HG03521 (cell line): ENCODE results near the gene ABCD2.
"Not testable (repeated sequence)": the region's sequence is repeated elsewhere in the genome, so short reads cannot be mapped to it uniquely, and the experiment has no call there.

Source experiments
- ATAC-seq: cut with Tn5 transposase; IDR thresholded peaks from one replicate; pipeline ENCODE4 v1.9.1; 2021; ENCODE audit warnings: mild to moderate bottlenecking, moderate library complexity; ENCODE audit not compliant: unreplicated experiment

Gene ABCD2

GRCh38 chr12:39544211-39544610, 75.4 kb downstream of the ABCD2 start:
- ATAC-seq, result not testable (repeated sequence)

- ATAC-seq, result no peak
These were observed 78.1 kb downstream of the ABCD2 start for GRCh38 chr12:39541471-39541870.

GRCh38 chr12:39538679-39539104, 80.9 kb downstream of the ABCD2 start:
- no peak for ATAC-seq

DNA sequence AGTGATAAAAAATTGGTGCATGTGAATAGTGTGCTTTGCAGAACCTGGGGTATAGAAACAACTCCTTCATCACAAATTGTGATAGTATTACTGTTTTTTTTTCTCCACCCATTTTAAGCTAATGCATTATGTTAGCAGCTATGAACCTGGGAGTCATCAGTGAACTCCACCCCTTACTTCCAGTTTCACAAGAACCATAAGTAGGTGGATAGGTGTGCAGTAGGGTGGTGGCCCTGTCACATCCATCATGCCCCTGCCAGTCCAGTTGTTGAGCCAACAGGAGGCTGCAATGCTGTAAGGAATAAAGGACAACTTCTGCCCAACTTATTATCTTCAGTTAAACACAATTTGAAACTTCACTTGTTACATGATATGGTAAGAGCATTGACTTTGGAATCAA, 85.7 kb downstream of the ABCD2 start:
- ATAC-seq, result no peak

GRCh38 chr12:39532448-39532847, 87.2 kb downstream of the ABCD2 start:
- ATAC-seq, result no peak

DNA sequence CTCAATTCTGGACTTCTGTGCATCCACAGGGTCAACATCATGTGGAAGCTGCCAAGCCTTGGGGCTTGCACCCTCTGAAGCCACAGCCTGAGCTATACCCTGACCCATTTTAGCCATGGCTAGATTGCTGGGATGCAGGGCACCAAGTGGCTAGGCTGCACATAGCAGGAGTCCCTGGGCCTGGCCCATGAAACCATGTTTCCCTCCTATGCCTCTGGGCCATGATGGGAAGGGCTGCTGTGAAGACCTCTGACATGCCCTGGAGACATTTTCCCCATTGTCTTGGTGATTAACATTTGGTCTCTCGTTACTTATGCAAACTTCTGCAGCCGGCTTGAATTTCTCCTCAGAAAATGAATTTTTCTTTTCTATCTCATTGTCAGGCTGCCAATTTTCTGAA, 92.6 kb downstream of the ABCD2 start:
- ATAC-seq, result no peak

DNA sequence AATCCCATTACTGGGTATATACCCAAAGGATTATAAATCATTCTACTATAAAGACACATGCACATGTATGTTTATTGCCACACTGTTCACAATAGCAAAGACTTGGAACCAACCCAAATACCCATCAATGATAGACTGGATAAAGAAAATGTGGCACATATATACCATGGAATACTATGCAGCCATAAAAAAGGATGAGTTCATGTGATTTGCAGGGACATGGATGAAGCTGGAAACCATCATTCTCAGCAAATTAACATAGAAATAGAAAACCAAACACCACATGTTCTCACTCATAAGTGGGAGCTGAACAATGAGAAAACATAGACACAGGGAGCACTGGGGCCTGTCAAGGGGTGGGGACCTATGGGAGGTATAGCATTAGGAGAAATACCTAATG, 97.4 kb downstream of the ABCD2 start:
- ATAC-seq, result not testable (repeated sequence)

DNA sequence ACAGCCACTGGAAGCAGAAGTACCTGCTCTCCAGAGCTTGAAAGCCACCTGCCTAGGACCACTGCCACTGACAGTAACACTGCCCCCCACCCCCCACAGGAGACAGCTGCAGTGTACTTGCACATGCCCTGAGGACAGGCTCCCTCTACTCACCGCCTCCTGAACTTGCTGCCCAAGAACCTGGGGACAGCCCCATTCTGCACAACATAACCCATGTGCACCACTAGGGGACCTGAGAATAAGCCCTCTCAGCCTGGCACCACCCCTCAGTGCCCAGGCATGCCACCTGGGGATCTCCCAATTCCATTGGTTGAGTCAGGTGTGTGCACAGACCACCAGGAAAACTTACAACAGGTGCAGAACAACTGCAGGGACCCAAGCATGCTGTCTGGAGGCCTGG, 109.6 kb downstream of the ABCD2 start:
- ATAC-seq, result no peak

GRCh38 chr12:39505554-39505953, 114.0 kb downstream of the ABCD2 start:
- ATAC-seq, result no peak

DNA sequence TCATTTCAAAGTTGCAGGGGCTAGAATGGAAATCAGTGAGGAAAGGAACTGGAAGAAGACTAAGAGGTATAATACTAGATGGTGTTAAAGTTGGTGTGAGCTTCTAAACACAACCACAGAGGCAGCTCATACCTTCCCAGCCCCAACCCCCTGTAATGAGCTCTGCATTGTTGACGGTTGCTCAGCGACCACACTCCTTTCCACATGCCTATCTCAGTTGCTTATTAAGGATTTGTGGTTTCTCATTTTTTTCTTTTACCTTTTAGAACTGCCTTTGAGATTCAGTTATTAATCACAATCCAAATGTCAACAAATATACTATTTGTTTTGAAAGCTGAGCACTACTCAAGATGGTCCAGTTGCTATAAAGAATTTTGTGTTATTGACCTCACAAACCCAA, 114.6 kb downstream of the ABCD2 start:
- no peak for ATAC-seq

DNA sequence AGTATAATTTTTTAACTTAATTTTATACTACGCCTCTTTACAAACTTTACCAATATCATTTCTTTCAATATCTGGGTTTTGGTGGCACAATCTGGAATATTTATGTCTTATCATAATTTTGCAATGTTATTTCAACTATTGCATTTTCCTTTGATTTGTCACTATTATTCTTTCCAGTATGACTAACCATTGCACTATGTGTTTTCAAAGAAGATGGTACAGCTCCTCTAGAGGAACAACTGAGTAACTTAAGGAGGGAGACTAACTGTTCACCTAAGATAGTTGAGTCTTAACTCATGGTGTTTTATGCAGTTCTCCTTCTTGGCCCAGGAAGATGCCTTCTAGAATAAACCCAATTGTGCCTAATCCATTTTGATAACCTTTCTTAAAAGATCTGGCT, 116.2 kb downstream of the ABCD2 start:
- ATAC-seq, result no peak

- no peak for ATAC-seq
These were observed 116.9 kb downstream of the ABCD2 start for GRCh38 chr12:39502726-39503125.
